Retinal pigment epithelial cell (primary cell): ENCODE measurements around the gene BLVRB.

Source experiments
- DNase-seq: peaks from one replicate; pipeline ENCODE4 v3.0.0-alpha.2; 2010; ENCODE audit warnings: low read depth
- H3K4me3 ChIP-seq: 2 replicates; pipeline ENCODE4 v1.5.1; 2011; ENCODE audit warnings: mild to moderate bottlenecking, low read length, control low read depth, moderate library complexity
- TF ChIP-seq, protein P1 (sequence below): conservative IDR thresholded peaks from 2 replicates; pipeline ENCODE4 v1.5.1; 2011; ENCODE audit warnings: low read depth, low read length, control low read depth, inconsistent platforms

BLVRB gene

DNA sequence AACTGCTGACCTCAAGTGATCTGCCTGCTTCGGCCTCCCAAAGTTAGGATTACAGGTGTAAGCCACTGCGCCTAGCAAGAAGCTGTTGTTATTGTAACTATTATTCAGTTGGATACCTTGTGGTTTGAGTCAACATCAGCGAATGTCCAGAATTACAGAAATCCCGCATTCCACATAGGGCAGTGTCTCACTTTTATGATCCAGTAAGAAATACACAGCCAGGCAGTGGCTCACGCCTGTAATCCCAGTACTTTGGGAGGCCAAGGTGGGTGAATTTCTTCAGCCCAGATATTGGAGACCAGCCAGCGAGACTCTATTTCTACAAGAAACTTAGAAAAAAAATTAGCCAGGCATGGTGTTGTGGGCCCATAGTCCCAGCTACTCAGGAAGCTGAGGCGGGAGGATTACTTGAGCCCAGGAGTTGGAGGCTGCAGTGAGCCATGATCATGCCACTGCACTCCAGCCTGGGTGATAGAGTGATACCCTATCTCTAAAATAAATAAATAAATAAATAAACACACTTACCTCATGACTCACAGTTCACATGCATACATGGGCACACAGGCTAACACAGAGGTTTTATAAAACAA lies 45.1 kb upstream of the BLVRB start:
- peak; percentile 16 for DNase-seq
- TF ChIP-seq, protein P1, sequence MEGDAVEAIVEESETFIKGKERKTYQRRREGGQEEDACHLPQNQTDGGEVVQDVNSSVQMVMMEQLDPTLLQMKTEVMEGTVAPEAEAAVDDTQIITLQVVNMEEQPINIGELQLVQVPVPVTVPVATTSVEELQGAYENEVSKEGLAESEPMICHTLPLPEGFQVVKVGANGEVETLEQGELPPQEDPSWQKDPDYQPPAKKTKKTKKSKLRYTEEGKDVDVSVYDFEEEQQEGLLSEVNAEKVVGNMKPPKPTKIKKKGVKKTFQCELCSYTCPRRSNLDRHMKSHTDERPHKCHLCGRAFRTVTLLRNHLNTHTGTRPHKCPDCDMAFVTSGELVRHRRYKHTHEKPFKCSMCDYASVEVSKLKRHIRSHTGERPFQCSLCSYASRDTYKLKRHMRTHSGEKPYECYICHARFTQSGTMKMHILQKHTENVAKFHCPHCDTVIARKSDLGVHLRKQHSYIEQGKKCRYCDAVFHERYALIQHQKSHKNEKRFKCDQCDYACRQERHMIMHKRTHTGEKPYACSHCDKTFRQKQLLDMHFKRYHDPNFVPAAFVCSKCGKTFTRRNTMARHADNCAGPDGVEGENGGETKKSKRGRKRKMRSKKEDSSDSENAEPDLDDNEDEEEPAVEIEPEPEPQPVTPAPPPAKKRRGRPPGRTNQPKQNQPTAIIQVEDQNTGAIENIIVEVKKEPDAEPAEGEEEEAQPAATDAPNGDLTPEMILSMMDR: no peak
- H3K4me3 ChIP-seq: no peak overlapping the region

DNA sequence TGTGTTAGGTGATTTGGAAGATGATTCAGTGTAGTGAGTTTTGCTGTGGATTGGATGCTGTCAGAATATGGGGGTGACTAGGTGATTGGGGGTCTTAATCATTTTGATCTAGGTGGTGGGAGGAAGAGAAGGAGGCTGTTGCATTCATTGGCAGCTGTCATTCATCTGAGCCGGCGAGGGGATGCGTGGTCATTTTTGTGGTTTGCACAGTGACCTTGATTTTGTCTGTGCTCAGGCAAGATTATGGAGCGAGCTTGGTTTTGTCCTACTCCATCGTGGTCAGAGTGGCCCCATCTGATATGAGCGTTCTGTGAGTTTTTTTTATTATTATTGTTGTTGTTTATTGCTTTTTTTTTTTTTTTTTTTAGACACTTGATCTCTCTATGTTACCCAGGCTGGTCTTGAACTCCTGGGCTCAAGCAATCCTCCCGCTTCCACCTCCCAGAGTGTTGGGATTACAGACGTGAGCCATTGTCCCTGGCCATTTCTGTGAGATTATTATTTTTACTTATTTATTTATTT lies 43.3 kb upstream of the BLVRB start:
- no peak overlapping the region for H3K4me3 ChIP-seq
- DNase-seq: no peak
- TF ChIP-seq, protein P1: no peak

DNA sequence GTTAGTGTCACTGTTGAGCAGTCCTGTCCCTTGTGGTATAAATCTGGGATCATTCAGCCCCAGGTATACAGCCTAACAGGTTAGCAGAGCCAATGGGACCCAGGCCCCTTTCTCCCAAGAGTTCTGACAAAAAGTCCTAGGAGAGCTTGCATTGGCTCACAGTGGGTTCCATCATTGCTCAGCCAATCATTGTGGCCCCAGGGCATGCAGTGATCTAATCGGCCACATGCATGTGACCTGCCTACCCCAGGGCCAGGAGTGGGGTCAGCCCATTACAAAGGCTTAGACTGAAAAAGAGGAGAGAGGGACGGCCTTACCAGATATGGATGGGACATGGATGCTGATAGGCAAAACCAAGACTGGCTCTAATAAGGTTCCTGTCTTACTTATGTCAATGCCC lies 42.3 kb upstream of the BLVRB start:
- no peak overlapping the region for H3K4me3 ChIP-seq
- no peak for DNase-seq
- TF ChIP-seq, protein P1: no peak

DNA sequence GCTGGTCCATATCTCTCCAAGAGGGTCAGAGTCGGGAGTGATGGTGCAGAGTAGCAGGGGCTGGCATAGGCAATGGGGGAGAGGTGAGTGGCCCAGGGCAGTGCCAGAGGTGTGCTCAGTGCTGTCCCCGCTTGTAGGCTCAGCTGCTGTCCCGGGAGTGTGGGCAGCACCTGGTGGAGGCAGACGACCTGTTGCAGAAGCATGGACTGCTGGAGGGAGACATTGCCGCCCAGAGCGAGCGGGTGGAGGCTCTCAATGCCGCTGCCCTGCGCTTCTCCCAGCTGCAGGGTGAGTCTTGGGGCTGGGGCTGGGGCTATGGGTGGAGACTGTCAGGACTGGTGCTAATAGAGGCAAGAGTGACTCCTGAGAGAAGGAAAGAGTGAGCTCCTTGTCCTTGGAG lies 40.6 kb upstream of the BLVRB start:
- TF ChIP-seq, protein P1: no peak
- no peak overlapping the region for H3K4me3 ChIP-seq
- no peak for DNase-seq

DNA sequence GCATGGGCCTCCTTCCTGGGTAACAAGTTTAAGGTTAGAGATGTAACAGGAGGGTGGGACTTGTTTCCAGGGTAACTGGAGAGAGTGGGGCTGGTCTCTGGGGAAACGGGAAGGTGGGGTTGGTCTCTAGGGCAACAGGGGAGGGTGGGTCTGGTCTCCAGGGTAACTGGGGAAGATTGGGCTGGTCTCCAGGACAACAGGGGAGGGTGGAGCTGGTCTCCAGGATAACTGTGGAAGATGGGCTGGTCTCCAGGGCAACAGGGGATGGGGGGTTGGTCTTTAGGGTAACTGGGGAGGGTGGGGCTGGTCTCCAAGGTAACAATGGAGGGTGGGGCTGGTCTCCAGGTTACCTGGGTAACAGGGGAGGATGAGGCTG lies 37.8 kb upstream of the BLVRB start:
- TF ChIP-seq, protein P1: no peak
- no peak overlapping the region for H3K4me3 ChIP-seq
- DNase-seq: no peak

DNA sequence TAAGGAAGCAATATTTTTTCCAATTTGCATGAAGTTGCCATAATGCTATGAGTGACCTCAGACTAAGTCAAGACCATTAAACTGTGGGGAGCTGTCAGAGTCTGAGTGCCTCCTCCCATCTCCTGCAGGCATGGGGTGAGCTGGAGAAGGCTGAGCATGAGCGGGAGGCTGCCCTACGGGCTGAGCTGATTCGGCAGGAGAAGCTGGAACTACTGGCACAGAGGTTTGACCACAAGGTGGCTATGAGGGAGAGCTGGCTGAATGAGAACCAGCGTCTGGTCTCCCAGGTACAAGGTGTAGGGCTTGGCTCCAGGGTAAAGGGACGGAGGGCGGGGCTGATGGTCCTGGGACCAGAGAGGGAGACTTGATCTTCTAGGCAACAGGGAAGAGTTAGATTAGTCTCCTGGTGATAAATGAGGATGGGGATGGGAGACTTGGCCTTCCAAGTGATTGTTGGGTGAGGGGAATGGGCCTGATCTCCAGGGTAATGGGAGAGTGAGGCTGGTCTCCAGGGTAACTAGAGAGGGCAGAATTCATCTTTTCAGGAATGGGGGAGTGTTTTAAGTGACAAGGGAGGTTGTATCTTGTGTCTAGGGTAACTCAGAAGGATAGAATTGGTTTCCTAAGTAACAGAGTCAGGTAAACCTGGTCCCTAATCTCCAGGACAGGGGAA lies 37.2 kb upstream of the BLVRB start:
- DNase-seq: no peak
- no peak overlapping the region for H3K4me3 ChIP-seq
- TF ChIP-seq, protein P1: no peak

DNA sequence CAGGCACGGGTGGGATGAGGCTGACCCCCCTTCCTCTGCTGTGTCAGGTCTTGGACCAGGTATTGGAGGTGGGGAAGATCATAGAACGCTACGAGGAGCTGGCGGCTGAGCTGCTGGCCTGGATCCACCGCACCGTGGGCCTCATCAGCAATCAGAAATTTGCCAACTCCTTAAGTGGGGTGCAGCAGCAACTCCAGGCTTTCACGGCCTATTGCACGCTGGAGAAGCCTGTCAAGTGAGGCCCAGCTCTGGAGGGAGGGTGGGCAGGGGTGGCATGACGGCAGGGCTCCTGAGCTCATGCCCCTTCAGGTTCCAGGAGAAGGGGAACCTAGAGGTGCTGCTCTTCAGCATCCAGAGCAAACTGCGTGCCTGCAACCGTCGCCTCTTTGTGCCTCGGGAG lies 36.5 kb upstream of the BLVRB start:
- DNase-seq: no peak

More for the DNA sequence above, 36.5 kb upstream of the BLVRB start:
- TF ChIP-seq, protein P1: no peak
- H3K4me3 ChIP-seq: no peak overlapping the region
